ENCODE measurements around the gene SCAI.
"Not testable (repeated sequence)": the region's sequence is repeated elsewhere in the genome, so short reads cannot be mapped to it uniquely, and the experiment has no call there.

SCAI gene

DNA sequence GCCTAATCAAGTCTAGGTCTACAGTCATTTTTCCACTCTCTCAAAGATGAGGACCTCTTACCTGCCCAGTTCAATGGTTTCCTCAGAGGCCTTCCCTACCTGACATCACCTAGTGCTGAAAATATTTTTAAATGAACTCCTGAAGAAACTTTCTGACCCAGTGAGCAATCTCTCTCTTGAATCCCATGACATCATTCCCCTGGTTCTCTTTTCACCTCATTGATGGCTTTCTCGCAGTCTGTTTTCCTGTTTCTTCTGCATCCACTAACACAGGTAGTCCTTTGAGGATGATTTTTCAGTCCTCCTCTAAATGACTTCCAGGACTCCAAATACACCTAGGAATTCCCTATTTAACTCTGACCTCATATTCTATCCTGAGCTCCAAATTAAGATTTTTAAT lies 40.3 kb downstream of the SCAI start:
- DNase-seq, result no peak

DNA sequence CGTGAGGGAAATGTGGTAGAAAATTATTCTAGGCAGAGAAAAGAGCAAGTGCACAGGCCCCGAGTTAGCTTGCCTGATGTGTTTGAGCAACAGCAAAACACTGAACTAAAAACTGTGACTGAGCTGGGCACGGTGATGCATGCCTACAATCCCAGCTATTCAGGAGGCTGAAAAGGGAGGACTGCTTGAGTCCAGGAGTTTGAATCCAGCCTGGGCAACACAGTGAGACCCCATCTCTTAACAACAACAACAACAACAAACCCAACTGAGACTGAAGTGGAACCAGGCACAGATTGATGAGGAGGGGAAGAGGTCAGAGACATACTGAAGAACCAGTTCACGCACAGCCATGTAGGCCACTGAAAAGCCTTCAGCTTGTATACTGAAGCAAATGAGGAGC lies 42.5 kb downstream of the SCAI start:
- no peak for DNase-seq

DNA sequence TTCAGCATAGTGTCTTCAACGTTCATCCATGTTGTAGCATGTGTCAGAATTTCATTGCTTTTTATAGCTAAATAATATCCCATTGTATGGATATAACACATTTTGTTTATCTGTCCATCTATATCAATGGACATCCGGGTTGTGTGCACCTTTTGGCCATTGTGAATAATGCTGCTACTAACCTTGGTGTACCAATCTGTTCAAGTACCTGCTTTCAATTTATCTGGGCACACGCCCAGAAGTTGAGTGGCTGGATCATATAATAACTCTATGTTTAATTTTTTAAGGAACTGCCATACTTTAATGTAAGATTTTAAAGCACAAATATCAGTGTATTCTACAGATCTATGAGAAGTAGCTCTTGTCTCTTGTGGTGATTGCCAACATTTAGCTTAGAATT lies 43.5 kb downstream of the SCAI start:
- DNase-seq, result no peak

DNA sequence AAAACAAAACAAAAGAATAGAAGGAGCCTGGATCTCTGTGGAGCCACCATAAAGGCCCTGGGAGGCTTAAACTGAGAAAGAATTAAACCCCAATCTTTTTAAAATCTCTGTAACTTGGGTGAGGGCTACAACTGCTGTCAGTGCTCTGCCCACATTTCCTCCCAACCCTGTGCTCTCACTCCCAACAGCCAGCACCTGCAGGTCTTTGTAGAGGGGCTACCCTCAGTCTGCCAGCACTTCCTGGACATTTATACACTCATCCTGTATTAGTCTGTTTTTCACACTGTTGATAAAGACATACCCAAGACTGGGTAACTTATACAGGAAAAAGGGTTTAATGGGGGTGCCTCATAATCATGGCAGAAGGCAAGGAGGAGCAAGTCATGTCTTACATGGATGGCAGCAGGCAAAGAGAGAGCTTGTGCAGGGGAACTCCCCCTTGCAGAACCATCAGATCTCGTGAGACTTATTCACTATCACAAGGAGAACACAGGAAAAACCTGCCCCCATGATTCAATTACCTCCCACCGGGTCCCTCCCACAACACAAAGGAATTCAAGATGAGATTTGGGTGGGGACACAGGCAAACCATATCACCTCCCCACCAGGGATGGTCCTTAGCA lies 47.4 kb downstream of the SCAI start:
- DNase-seq, result no peak

DNA sequence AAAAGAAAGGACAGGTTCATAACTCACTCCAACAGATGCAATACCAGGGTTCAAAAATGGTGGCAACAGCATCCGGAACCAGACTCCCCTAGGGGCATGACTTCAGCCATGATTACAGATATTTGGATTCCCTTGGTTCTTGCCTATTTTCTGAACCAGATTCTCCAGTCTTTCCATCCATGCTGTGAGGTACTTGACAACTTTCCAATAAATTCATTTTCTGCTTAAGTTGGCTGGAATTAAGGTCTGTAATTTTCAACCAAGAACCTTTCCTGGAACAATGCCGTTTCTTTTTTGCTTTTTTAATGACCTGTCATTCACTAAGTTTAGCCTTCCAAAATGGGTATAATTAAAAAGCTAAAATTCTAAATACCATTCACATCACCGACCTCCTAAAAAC lies 52.2 kb downstream of the SCAI start:
- no peak for DNase-seq

DNA sequence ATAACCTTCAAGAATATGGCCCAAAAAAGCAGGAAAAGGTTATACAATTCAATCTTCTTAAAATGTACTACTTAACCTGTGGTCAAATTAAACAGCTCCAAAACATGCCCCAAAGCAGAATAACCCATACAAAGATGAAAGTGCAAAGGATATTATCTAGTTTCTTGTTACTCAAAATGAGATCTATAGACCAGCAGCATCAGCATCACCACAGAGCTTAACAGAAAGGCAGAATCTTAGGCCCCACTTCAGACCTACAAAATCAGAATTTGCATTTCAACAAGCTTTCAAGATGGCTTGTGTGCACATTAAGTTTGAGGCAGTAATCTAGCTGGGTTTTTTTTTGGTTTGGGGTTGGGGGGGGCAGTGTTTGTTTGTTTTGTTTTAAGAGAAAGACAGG lies 54.0 kb downstream of the SCAI start:
- DNase-seq, result no peak

DNA sequence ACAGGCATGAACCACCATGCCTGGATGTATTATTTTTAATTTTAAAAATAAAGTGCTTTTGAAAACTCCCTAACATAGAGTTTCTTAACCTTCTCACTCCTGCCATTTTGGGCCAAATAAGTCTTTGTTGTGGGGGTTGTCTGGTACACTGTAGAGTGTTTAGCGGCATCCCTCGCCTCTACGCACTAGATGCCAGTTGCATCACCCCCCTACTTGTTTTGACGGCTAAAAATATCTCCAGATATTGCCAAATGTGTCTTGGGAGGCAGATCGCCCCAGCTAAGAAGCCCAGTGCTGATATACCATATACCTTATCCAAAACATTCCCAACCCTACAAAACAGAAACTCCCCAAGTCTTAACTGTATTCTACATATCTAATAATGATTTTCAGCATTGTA lies 54.6 kb downstream of the SCAI start:
- no peak for DNase-seq

DNA sequence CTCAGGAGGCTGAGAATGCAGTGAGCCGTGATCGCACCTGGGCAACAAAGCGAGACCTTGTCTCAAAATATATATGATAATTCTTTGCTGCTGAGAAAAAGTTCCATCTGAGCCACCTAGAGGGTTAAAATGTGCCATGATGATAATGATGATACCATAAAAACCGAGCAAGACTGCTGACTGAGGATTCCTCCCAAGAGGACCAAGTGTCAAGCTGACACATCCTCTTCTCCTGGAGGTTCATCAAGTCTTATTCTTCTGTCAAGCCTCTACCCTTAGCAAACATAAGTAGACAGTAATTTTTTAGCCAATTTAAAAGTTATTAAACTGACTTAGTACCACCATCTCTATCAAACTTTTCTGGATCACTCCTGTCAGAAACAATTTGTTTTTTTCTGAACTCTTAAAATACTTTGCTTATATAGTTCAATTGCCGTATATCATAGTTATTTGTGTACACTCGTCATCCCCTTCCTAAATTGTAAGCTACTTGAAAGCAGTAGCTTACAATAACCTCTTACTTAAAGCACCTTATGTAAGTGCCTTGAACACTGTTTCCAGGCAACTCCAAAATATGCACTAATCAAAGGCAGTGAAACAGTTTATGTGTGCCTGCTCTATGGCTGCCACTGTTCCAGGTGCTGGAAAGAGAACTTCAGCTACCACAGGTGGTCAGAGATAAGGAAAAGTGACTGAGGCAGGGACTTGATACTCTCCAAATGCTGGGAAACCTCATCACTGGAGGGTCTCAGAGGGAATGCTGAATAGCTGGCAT lies 57.4 kb downstream of the SCAI start:
- no peak for DNase-seq

DNA sequence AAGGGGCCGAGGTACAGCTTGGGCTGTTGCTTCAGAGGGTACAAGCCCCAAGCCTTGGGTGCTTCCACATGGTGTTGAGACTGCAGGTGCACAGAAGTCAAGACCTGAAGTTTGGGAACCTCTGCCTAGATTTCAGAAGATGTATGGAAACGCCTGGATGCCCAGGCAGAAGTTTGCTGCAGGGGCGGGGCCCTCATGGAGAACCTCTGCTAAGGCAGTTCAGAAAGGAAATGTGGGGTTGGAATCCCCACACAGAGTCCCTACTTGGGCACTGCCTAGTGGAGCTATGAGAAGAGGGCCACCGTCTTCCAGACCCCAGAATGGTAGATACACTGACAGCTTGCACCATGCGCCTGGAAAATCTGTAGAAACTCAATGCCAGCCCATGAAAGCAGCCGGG lies 61.1 kb downstream of the SCAI start:
- DNase-seq, result not testable (repeated sequence)

DNA sequence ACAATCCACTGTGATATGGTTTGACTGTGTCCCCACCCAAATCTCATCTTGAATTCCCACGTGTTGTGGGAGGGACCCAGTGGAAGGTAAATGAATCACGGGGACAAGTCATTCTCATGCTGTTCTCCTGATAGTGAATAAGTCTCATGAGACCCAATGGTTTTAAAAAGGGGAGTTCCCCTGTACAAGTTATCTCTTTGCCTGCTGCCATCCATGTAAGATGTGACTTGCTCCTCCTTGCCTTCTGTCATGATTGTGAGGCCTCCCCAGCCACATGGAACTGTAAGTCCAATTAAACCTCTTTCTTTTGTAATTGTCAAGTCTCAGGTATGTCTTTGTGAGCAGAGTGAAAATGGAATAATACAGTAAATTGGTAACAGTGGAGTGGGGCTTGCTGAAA lies 62.5 kb downstream of the SCAI start:
- DNase-seq, result not testable (repeated sequence)

DNA sequence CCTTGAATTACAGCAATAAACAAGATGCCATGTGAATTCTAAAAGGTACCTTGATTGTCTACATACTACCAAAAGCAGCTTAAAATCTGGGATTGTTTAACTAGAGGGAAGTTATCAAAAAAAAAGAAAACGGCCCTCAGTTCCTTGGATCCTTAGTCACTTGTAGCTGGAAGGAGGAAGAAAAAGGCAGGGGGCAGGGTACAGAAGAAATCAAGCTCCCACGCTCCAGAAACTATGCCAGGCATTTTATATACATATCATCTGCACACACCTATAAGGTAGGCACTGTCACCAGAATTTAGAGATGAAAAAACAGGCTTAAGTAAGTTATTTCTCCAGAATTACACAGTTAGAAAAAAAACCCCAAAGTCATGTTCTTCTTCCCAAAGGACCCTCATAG lies 63.4 kb downstream of the SCAI start:
- no peak for DNase-seq

DNA sequence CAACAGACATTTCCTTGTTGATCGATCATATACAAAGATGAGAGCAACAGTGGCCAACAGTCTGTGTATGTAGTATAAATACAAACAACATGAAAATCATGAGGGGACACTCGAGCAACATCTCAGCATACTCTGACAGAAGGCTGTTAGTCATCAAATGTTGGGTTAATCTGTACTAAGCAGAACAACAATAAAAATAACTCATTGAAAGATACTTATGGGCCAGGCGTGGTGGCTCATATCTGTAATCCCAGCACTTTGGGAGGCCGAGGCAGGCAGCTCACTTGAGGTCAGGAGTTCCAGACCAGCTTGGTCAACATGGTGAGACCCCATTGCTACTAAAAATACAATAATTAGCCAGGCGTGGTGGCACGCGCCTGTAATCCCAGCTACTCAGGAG lies 67.3 kb downstream of the SCAI start:
- no peak for DNase-seq

DNA sequence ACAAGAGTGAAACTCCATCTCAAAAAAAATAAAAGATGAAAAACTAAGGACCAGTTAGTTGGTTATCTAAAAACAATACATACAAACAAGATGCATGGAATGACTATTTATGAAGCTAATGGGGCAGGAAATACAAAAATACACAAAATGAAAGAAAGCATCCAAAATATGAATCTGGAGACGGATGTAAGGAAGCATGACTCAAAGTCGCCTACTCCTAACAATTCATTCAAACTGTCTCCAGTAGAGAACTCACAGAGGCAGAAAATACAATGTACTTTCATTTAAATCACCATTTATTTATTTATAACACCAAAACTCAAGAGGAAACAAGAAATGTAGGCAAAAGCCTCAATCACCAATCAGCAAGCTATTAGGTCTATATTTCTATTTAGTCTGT lies 68.4 kb downstream of the SCAI start:
- peak; percentile 18 for DNase-seq

DNA sequence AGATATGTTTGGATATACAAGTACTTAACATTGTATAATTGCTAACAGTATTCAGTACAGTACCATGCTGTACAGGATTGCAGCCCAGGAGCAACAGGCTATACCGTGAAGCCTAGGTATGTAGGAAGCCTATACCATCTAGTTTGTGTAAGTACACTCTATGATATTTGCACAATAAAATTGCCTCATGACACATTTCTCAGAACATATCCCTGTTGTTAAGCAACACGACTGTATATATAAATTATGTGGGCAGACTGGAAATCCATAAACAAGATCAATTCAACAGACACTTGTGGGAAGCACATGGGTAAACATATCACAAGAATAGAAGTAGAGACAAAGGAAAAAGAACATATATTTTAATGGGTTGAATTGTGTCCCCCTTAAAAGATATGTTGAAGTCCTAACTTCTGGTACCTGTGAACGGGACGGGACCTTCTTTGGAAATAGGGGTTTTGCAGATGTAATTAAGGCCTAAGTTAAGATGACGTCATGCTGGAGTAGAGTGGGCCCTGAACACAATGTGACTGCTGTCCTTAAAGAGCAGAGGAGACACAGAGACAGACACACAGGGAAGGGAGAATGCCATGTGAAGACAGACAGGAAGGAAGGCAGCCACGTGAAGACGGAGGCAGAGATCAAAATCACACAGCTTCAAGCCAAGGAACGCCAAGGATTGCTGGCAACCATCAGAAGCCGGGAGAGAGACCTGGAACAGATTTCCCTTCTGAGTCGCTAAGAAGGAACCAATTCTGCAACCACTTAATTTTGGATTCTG lies 76.3 kb downstream of the SCAI start:
- DNase-seq, result peak; percentile 17

DNA sequence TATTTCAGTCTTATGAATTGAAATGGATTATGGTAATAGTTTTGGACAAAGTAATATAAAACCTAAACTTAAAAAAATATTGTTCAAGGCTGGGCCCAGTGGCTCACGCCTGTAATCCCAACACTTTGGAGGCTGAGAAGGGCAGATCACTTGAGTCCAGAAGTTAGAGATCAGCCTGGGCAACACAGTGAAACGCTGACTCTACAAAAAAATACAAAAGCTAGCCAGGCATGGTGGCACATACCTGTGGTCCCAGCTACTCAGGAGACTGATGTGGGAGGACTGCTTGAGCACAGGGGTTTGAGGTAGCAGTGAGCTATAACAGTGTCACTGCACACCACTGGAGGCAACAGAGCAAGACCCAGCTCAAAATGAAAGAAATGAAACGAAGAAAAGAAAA lies 81.9 kb downstream of the SCAI start:
- DNase-seq, result no peak

DNA sequence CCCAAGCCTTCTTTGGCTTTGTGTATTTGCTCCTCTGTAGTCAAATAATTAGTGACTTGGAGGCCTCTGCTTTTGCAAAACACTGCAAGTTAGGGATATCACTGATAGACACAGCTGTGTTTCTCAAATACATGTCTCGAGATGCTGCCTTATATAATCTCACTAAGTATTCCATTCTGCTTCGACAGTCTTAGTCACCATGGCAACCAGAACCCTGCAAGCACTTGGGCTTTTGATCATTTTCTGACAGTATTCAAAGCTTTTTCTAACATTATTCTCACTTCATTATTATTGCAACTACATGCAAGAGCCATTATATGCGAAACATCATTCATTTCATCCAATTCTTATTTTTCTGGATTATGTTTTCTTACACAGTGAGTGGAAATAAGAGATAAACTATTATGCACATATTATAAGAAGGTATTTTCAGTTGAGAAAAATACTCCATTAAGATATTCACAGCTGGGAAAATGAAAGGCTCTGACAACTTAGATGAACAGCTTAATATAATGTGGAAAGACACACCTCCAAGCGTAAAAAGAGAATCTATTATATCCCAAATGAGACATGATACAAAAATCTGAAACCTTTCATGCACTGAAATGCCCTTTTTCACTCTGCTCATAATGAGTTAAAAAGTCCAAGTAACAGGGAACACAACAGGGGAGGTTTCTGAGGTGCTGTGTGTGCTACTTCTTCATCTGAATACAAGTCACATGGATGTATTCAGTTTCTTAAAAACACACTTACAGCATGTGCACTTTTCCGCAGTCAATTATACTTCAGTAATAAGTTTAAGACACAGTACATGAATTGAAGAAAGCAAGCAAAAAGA lies 93.9 kb downstream of the SCAI start:
- DNase-seq, result no peak

DNA sequence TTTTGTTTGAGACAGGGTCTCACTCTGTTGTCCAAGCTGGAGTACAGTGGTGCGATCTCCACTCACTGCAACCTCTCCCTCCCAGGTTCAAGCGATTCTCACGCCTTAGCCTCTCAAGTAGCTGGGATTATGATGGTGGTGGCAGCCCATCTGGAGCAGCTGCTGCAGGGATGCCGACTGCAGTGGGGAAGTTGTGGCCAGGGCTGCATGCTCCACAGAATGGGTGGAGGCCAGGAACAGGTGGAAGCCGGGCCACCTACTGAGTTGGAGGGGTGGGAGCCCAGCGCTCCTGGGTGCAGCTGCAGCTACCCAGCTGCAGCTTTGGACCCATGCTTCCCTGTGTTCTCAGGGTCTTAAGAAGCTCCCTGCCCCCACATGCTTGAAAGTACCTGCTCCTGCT lies 99.7 kb downstream of the SCAI start:
- DNase-seq, result no peak

DNA sequence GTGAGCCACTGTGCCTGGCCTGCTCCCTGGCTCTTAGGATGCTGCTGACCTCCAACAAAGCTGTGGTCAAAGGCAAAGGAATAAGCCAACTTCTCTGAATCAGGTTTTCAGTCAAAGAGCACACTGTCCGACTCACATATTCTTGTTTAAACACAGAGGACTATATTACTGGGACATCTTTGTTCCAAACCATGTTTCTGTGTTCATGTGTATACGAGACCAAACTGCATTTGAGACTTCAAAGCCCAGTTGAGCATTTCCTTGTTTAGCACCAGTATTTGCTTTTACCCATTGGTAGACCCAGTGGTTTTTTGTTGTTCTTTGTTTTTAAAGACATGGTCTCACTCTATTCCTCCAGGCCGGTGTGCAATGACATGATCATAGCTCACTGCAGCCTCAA lies 100.2 kb downstream of the SCAI start:
- DNase-seq, result no peak

DNA sequence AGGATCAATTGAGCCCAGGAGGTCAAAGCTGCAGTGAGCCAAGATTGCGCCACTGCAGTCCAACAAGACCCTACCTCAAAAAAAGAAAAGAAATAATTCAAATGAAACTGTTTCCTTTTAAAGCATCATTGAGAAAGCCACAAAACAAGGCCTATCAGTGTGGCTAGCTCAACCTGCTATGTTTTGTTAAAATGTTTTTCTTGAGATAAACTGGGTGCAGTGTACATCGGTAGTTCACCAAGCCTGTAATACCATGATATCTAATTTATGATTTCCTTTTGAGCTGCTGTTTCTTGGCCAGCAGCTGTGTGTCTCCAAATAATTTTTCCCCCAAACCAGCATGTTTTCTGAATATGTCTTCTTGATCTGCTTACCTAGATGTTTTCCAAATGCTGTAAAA lies 105.2 kb downstream of the SCAI start:
- no peak for DNase-seq

DNA sequence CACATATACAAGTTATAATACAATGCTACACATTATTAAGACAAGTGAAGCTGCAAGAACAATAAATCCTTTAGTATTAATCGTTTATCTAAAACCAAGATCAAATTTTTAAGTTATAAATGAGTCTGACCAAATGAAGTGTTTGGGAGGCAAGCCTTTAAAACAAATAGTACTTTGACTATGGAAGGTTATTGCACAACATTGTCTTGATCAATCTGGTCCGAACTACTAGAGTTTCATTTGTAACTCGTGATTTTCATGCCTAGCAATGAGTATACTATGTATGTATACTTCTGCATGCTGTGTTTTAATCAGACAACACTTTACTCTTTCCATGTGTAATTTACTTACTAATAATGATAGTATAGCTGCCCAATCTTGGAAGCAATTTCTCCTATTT lies 115.3 kb downstream of the SCAI start:
- DNase-seq, result no peak

DNA sequence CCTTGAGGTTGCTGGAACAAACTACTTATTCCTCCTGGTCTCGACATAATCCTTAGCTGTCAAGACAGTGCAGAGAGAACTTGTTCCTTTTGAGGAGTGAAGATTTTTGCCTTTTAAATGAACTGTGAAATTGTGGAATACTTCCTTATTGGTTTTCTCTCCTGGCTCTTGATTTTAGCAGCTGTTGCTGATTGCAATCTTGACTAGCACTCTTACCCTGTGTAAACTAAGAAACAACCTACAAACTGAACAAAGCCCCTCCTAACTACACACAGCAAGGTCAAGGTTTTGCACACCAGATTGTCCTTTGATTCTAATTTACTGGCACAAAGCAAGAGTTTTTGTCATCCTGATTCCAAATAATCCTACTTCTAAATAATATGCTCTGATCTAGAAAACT lies 118.4 kb downstream of the SCAI start:
- no peak for DNase-seq

DNA sequence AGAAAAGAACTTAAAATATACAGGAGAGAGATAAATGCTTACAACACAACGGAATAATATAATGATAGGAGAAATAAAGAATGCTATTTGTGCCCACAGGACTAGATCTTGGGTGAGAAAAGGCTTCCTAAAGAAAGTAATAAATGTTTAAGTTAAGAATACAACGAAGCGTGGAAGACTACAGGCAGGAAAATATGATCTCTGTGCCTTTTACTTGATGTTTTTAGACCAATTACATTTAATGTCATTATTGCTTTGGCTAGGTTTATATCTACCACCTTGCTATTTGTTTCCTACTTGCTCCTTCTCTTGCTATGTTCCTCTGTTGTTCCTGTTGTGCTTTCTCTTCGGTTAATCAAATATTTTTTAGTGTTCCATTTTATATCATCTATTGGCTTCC lies 122.3 kb downstream of the SCAI start:
- DNase-seq, result no peak

DNA sequence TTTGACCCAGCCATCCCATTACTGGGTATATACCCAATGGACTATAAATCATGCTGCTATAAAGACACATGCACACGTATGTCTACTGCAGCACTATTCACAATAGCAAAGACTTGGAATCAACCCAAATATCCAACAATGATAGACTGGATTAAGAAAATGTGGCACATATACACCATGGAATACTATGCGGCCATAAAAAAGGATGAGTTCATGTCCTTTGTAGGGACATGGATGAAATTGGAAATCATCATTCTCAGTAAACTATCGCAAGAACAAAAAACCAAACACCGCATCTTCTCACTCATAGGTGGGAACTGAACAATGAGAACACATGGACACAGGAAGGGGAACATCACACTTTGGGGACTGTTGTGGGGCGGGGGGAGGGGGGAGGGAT lies 127.7 kb downstream of the SCAI start:
- DNase-seq, result not testable (repeated sequence)

Data from fibroblast of skin of right quadriceps (primary cell).